AG20443 (cell line): ENCODE measurements around the gene TST.

Experiments used
- DNase-seq: peaks from one replicate; pipeline ENCODE4 v3.0.0; 2012; ENCODE audit warnings: low spot score, mixed read lengths

Gene TST

GRCh38 chr22:37032134-37032534, 12.9 kb upstream of the TST start:
- DNase-seq = no peak

- no peak for DNase-seq
Observed at GRCh38 chr22:37030560-37031281, 11.5 kb upstream of the TST start.

- DNase-seq = no peak
Observed at GRCh38 chr22:37028692-37029674, 9.7 kb upstream of the TST start.

GRCh38 chr22:37027556-37027955, 8.3 kb upstream of the TST start:
- no peak for DNase-seq

- DNase-seq = no peak
Observed at GRCh38 chr22:37026325-37026724, 7.1 kb upstream of the TST start.

GRCh38 chr22:37025500-37026070, 6.3 kb upstream of the TST start:
- DNase-seq = no peak

GRCh38 chr22:37024339-37025157, 5.3 kb upstream of the TST start:
- no peak for DNase-seq

GRCh38 chr22:37023743-37024338, 4.6 kb upstream of the TST start:
- DNase-seq = no peak

- DNase-seq = no peak
Observed at GRCh38 chr22:37022483-37023337, 3.5 kb upstream of the TST start.

GRCh38 chr22:37021710-37022482, 2.6 kb upstream of the TST start:
- DNase-seq = peak; percentile 70

- no peak for DNase-seq
Observed at GRCh38 chr22:37021041-37021440, 1.8 kb upstream of the TST start.

GRCh38 chr22:37020192-37020479, 889 bp upstream of the TST start:
- DNase-seq = peak; percentile 70

- peak; percentile 69 for DNase-seq
Observed at GRCh38 chr22:37018815-37019308, 385 bp downstream of the TST start.

GRCh38 chr22:37018086-37018814, 997 bp downstream of the TST start:
- no peak for DNase-seq

GRCh38 chr22:37017356-37017755, 1.9 kb downstream of the TST start:
- no peak for DNase-seq

GRCh38 chr22:37016134-37016910, 2.9 kb downstream of the TST start:
- no peak for DNase-seq

GRCh38 chr22:37015587-37015878, 3.7 kb downstream of the TST start:
- DNase-seq = no peak

GRCh38 chr22:37014835-37015586, 4.2 kb downstream of the TST start:
- no peak for DNase-seq
